GM20000 (cell line): ENCODE results near the gene HNRNPH3.

Experiments
- DNase-seq: peaks from one replicate; pipeline ENCODE4 v3.0.0; 2012; ENCODE audit warnings: low spot score
- CTCF ChIP-seq: IDR thresholded peaks from 2 replicates; pipeline ENCODE4 v1.5.1; 2012; ENCODE audit warnings: mild to moderate bottlenecking, control low read depth; ENCODE audit errors: extremely low read depth, missing control alignments

HNRNPH3 gene

DNA sequence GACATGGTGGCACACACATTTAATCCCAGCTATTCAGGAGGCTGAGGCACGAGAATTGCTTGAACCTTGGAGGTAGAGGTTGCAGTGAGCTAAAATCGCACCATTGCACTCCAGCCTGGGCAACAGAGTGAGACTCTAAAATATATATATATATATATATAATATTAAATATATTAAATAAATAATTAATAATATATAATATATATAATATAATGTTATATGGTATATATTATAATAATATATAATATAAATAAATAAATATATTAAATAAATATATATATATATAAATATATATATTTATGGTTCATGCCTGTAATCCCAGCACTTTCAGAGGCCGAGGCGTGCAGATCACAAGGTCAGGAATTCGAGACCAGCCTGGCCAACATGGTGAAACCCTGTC lies 34.7 kb downstream of the HNRNPH3 start:
- DNase-seq: no peak
- TF ChIP-seq CTCF: no peak

GRCh38 chr10:68367121-68367520 lies 35.3 kb downstream of the HNRNPH3 start:
- TF ChIP-seq CTCF: no peak

DNA sequence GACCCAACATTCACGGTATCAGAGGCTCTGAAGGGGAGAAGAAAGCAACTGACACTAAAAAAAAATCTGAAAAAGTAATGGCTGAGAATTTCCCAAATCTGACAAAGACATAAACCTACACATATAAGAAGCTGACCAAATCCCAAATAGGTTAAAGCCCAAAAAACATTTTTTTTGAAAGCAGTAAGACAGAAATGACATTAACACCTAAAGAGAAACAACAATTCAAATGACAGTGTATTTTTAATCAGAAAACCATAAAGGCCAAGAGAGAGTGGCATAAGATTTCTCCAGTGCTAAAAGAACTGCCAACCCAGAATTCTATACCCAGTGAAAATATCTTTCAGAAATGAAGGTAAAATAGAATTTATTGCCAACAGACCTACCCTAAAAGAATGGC lies 39.7 kb downstream of the HNRNPH3 start:
- DNase-seq: no peak
- TF ChIP-seq CTCF: no peak

More at GRCh38 chr10:68367121-68367520, 35.3 kb downstream of the HNRNPH3 start:
- DNase-seq: no peak

DNA sequence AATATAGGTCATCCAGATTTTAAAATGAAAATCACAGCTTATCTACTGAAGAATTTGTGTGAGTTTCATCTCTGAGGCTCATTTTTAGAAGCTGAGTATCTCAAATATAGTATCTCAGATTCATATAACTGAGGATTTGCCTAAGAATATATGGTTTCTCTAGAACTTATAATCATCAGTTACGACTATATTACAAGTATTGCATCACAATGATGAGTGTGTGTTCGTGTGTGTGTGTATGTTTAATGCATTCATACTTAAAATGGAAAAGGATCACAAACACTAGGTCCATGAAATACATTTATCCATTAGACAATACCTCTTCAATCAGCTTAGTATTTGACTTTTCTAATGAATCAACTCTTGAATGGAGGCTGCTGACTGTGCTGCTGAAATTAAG lies 53.9 kb downstream of the HNRNPH3 start:
- TF ChIP-seq CTCF: no peak
- DNase-seq: no peak
